GM18511 (cell line): Measurements from ENCODE around the gene B3GALNT2.

ENCODE experiments used
- ATAC-seq: cut with Tn5 transposase; IDR thresholded peaks from one replicate; pipeline ENCODE4 v1.9.1; 2021; ENCODE audit warnings: mild to moderate bottlenecking, moderate library complexity; ENCODE audit not compliant: unreplicated experiment

Gene B3GALNT2

GRCh38 chr1:235411489-235412486 is 92.5 kb downstream of the B3GALNT2 start:
- no peak for ATAC-seq

DNA sequence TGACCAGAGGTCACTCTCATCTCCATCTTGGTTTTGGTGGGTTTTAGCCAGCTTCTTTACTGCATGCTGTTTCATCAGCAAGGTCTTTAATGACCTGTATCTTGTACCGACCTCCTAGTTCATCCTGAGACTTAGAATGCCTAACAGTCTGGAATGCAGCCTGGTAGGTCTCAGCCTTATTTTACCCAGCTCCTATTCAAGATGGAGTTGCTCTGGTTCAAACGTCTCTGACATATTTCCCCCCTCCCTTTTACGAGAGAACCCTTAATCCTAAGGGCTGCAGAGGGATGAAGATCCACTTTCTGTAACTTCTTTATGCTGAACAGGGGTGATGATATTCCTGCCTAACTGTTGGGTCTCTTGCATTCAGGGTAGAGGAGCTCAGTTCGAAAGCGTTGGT is 93.8 kb downstream of the B3GALNT2 start:
- no peak for ATAC-seq

DNA sequence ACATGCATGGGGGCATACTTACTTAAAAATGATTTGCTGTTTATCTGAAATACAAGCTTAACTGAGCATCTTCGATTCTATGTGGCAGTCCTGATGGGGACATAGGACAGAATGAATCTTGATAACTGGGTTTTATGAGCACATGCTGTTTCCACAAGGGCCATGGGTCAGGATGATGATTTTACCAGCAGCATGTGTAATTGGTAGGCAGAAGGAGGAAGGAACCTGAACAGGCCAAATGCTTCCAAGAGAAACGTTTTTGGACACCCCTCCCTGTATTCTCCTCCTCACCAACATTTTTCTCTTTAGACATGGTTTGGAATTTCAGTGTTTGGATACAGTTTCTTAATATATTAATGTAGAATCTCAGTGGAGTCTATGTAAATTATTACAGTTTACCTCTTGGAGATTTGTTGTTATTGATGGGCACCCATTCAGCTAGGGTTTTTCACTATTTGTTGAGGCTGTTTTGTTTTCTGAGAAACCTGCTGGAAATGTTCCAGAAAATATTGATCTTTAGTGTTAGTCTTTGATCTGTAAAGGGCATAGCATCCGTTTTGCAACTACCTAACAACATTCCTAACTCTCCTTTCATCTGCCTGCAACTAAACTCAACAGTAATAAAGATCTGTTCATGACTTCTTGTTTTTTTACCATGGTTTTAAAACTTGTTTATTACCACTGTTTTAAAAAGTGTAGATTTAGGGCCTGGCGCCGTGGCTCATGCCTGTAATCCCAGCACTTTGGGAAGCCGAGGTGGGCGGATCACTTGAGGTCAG is 95.0 kb downstream of the B3GALNT2 start:
- no peak for ATAC-seq

DNA sequence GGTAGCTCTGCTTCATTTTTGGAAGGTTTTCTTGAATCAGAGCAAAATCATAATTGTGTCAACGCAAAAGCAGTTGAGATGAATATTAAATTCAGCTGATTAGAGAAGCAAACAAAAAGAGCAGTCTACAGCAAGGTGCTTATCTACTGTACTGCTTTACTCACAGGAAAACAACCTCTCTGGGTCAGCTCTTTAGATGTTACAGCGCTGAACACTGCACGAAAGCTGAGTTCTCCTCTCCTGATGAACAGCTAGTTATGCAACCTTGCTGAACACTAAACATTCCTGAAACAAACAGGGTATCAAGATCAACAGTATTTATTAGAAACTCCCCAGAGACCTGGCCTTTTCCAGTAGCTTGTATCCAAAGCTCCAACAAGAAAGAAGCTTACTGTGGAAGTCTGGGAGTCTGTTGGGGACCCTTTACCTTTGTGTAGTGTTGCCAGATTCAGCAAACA is 95.7 kb downstream of the B3GALNT2 start:
- ATAC-seq: no peak

GRCh38 chr1:235407419-235407818 is 96.8 kb downstream of the B3GALNT2 start:
- ATAC-seq: no peak

DNA sequence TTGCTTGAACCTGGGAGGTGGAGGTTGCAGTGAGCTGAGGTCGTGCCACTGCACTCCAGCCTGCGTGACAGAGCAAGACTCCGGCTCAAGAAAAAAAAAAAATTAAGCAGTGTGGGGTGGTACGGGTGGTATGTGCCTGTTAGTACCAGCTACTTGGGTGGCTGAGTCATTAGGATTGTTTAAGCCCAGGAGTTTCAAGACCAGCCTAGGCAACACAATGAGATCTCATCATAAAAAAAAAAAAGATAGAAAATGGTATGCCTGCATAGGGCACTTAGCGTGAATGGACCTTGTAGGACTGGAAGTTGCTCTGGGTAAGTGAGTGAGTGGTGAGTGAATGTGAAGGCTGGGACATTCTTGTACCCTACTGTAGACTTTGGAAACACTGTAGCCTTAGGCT is 100.1 kb downstream of the B3GALNT2 start:
- no peak for ATAC-seq

- ATAC-seq: no peak
Measured at GRCh38 chr1:235403593-235403992, 100.7 kb downstream of the B3GALNT2 start.

DNA sequence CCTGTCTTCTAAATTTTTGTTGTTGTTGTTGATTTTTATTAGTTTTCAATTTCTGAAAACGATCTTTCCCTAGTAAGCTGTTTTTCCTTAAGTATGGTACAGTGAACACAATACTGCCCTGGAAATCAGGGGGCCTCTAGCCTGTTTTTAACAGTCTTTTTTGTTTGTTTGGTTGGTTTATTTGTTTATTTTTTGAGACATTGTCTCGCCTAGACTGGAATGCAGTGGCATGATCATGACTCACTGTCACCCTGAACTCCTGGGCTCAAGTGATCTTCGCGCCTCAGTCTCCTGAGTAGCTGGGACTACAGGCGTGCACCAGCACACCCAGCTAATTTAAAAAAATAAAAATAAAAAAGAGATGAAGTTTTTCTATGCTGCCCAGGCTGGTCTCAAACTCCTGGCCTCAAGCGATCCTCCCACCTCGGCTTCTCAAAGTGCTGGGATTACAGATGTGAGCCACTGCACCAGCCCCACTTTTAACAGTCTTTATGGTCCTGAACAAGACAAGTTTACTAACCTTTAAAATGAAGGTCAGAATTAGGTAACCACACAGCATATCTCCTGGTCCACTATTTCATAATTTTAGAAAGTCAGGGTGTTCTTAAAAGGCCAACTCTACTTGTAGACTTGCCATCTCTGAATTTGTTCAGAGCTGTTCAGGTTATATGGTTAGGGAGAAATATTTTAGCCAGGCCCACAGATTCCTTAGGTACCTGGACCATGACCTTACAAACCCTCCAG is 101.6 kb downstream of the B3GALNT2 start:
- no peak for ATAC-seq

DNA sequence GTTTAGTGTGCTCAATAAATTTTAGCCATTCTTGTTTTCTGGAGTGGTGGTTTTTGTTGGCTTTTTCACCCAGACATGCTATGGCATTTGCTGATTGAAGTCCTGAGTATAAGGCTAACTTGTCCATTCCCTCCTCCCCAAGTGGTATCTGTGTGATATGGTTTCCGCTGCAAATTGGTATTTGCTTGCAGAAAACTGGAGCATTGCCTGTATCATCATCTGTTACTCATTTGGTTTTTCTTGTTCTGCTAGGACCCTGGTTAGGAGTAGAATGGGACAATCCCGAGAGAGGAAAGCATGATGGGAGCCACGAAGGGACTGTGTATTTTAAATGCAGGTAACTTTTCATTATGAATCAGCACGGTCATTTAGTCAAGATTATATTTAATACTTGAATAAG is 103.0 kb downstream of the B3GALNT2 start:
- no peak for ATAC-seq
